ENCODE data around the gene DOCK4.

DOCK4 gene

DNA sequence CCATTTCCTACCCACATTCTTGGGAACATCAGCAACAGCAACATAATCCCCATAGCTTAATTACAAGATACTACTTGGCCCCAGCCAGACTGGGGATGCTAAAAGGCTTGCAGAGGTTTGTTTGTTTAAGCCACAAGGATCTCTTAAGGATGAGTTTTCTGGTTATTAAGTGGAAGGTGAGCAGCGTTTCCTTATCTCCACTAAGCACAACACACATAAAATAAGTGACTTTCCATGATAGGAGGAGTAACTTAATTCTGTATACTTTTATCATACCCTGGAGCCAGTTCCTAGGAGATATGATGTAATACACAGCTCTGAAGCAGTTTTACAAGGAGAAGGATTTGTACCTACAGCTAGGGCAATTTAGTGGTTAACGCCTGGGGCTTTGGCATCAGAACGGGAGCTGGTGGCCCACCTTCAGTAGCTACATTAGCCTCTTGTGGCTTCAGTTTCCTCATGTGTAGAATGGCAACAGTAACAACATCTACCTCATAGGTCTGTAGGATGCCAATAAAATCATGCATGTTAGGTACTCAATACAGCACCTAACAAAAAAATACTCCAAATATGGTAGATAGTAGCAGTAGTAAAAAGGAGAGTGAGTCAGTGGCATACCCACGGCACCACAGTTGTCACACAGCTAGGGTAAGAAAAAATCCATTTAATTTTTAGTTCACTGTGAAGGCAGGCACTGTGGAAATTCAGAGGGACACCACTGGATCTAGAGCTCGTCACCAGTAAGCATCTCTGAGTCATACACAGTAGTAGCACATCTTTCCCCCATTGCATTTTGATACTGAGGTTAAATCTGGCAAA, 55.2 kb downstream of the DOCK4 start:
- Histone ChIP-seq H3K36me3 (ENCODE audit: insufficient read depth, low read length) (no peaks in the 10 kb centered on the region), H3K9me3 (ENCODE audit: control insufficient read depth, insufficient read depth, low read length) (no peaks in the 10 kb centered on the region), H3K9ac (ENCODE audit: low read depth, low read length) (no peak overlapping the region), H3K4me1 (ENCODE audit: insufficient read depth, low read length) (peaks cover 5% of the 10 kb centered on the region; the same call in 1 of the 2 replicates)

DNA sequence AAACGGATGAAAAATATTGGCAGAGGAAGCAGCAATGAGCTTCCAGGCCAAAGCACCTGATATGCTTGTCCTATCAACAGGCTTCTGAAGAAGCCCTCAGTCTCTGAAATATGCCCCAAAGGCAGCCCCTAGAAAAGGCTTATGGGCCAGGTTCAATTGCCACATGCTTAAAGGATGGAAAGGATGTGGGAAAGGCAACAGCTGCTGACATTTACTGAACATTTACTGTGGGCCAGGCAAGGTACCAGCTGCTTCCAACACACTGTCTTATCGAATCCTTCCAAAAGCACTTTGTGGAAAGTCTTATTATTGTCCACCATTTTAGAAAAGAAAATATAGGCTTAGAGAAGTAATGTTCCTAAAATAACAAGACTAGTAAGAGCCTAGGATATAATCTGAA, 56.5 kb downstream of the DOCK4 start:
- Histone ChIP-seq H3K9ac (ENCODE audit: low read depth, low read length) (no peak overlapping the region), H3K4me1 (ENCODE audit: insufficient read depth, low read length) (peaks cover 2% of the 10 kb centered on the region; the same call in 1 of the 2 replicates), H3K9me3 (ENCODE audit: control insufficient read depth, insufficient read depth, low read length) (no peaks in the 10 kb centered on the region), H3K36me3 (ENCODE audit: insufficient read depth, low read length) (no peaks in the 10 kb centered on the region)

DNA sequence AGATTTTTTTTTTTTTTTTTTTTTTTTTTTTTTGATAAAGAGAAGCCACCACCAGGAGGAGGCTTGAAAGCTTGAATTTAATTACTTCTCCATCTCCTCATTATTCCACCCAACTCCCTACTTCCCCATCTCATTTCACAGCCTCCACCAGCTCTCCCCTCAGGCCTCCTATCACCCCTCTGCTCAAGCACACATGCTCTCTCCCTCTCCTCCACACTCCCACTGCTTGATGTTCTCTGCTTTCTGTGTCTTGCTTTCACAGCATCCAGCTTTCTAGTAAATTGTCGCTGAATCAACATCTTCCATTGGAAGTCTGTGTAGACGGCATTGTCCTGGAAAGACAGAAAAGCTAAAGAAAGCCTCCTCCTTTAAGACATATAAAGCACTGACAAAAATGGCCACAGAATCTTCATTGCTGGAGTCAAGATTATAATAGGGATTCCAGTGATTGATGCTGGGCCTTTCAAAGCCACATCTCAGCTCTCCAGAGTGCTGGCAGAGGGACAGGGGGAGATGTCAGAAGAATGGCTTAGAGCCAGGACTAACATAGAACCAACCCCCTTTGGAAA, 58.3 kb downstream of the DOCK4 start:
- Histone ChIP-seq H3K36me3 (ENCODE audit: insufficient read depth, low read length) (no peaks in the 10 kb centered on the region), H3K9me3 (ENCODE audit: control insufficient read depth, insufficient read depth, low read length) (no peaks in the 10 kb centered on the region), H3K9ac (ENCODE audit: low read depth, low read length) (no peak overlapping the region), H3K4me1 (ENCODE audit: insufficient read depth, low read length) (no peaks in the 10 kb centered on the region; the same call in 1 of the 2 replicates)

DNA sequence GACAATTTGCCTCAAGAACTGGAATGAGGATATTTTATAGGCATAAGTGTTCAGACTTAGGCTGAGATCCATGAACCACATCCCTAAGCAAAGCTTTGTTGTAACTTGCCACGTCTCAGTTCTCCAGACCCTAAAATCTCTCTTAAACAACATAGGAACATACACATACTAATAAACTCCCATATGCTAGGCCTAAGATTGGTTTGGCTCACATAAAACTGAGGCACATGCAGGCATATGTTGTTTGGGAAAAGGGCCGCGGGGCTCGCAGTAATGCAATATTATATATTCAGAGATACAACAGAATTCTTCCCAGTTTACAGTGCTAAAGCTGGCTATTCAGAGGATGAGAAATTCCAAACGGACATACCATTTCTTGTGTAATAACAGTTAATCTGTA, 61.0 kb downstream of the DOCK4 start:
- no peaks in the 10 kb centered on the region for H3K9me3 ChIP-seq (ENCODE audit: control insufficient read depth, insufficient read depth, low read length)
- no peaks in the 10 kb centered on the region for H3K36me3 ChIP-seq (ENCODE audit: insufficient read depth, low read length)
- H3K4me1 ChIP-seq (ENCODE audit: insufficient read depth, low read length), result no peaks in the 10 kb centered on the region; the same call in 1 of the 2 replicates
- H3K9ac ChIP-seq (ENCODE audit: low read depth, low read length), result no peak overlapping the region

DNA sequence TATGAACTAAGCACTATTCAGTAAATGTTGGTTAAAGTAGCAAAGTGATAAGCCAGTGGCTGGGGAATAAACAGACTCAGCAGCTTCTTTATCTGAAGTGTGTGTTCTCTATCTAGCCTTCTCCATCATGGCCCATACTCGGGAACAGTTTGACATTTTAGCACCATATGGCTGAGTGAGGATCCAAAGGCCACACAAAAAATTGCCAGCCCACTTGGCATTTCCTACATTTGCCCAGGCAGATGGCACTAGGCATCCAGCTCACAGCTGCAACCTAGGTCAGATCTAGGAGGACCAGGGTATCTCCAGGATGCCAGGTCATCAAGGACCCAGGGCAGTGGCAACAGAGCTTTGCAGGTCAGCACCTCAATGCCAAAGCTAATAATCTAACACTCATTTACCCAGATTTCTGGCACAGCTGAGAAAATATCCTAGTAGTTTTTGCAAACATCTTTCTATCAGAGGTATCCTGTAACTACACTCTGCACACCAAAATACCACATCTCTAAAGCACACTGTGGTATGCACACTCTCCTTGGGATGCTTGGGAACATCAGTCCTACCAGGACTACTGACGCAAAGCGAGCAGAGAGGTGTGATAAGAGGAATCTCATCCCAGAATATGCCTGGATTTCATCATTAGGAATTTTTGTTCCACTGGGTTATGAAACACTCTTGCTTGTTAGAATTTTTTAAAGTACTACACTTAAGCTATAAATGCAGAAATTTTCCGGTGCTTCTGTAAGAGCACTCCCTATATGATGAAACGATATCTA, 61.7 kb downstream of the DOCK4 start:
- no peaks in the 10 kb centered on the region; the same call in 1 of the 2 replicates for H3K4me1 ChIP-seq (ENCODE audit: insufficient read depth, low read length)
- no peaks in the 10 kb centered on the region for H3K9me3 ChIP-seq (ENCODE audit: control insufficient read depth, insufficient read depth, low read length)
- H3K9ac ChIP-seq (ENCODE audit: low read depth, low read length), result no peak overlapping the region

DNA sequence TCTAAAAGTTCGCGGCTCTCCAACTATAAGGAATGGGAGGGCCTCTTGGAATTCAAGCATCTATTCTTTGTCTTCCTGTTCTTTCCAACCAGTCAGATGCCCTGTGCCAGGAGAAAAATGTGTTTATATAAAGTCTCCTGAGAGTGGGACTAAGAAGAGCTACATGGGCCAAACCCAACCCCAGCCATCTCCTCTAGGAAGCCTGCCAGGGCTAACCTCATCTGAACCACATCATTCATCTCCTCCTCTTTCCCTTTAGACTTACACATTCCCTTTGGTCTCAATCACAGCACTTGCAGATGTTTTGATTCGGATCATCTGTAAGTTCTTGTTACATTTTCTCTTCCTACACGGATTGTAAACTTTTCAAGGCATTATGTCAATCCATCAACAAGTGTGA, 62.6 kb downstream of the DOCK4 start:
- Histone ChIP-seq H3K9ac (ENCODE audit: low read depth, low read length) (no peak overlapping the region), H3K4me1 (ENCODE audit: insufficient read depth, low read length) (no peaks in the 10 kb centered on the region; the same call in 1 of the 2 replicates), H3K36me3 (ENCODE audit: insufficient read depth, low read length) (no peaks in the 10 kb centered on the region), H3K9me3 (ENCODE audit: control insufficient read depth, insufficient read depth, low read length) (no peaks in the 10 kb centered on the region)

More for the DNA sequence above, 61.7 kb downstream of the DOCK4 start:
- no peaks in the 10 kb centered on the region for H3K36me3 ChIP-seq (ENCODE audit: insufficient read depth, low read length)

DNA sequence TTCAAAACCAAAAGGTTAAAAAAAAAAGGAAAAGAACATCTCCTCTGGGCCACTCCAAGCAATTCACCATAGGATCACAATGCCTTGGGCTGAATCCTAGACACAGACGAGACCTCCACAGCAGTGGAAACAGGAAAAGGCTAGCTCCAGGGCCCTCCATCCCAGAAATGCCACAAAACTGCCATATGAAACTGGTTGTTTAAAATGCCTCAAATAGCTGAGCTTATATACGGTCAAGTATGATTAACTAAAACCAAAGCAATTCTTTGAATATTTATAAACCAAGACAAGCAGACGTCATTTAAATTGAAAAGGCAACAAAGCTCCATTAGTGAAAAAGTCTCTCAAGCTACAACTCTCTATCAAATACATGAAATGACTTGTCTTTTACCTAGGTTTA, 63.1 kb downstream of the DOCK4 start:
- no peak overlapping the region for H3K9ac ChIP-seq (ENCODE audit: low read depth, low read length)
- H3K36me3 ChIP-seq (ENCODE audit: insufficient read depth, low read length), result no peaks in the 10 kb centered on the region
- no peaks in the 10 kb centered on the region for H3K9me3 ChIP-seq (ENCODE audit: control insufficient read depth, insufficient read depth, low read length)
- no peaks in the 10 kb centered on the region; the same call in 1 of the 2 replicates for H3K4me1 ChIP-seq (ENCODE audit: insufficient read depth, low read length)

DNA sequence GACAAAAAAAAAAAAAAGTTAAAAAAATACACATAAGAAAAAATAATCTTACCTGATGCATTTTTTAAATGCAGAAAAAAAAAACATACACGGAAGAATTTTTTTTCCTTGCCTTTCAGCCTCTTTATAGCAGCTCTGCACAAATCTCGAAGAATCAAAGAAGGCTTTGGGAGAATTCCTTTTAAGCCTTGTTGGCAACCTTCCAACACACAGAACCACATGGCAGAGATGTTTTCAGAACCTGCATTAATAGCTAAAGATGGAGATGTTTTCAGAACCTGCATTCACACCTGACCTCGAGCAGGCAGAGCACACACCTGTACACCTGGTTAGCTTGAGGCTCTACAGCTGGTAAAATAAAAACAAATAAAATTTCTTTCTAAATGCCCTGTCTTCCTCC, 65.6 kb downstream of the DOCK4 start:
- H3K9me3 ChIP-seq (ENCODE audit: control insufficient read depth, insufficient read depth, low read length), result no peaks in the 10 kb centered on the region
- no peak overlapping the region for H3K9ac ChIP-seq (ENCODE audit: low read depth, low read length)
- no peaks in the 10 kb centered on the region for H3K36me3 ChIP-seq (ENCODE audit: insufficient read depth, low read length)
- H3K4me1 ChIP-seq (ENCODE audit: insufficient read depth, low read length), result peaks cover 14% of the 10 kb centered on the region; the same call in 1 of the 2 replicates

DNA sequence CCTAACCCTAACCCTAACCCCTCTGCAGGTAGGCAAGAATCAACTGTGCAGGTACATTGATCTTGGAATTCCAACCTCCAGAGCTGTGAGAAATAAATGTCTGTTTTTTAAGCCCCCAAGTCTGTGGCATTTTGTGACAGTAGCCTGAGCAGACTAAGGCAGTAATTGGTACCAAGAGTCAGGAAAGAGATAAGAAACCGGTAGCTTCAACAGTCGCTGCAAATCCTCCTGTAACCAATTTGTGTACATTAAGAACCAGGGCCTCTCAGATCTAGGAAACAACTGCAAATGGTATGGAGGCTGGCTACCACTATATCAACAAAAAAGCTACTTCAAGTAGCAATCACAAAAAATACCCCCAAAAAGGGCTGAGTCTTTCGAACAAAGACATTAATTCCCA, 67.3 kb downstream of the DOCK4 start:
- no peaks in the 10 kb centered on the region for H3K9me3 ChIP-seq (ENCODE audit: control insufficient read depth, insufficient read depth, low read length)
- no peaks in the 10 kb centered on the region for H3K36me3 ChIP-seq (ENCODE audit: insufficient read depth, low read length)
- H3K4me1 ChIP-seq (ENCODE audit: insufficient read depth, low read length), result peaks cover 14% of the 10 kb centered on the region; the same call in 1 of the 2 replicates
- no peak overlapping the region for H3K9ac ChIP-seq (ENCODE audit: low read depth, low read length)

DNA sequence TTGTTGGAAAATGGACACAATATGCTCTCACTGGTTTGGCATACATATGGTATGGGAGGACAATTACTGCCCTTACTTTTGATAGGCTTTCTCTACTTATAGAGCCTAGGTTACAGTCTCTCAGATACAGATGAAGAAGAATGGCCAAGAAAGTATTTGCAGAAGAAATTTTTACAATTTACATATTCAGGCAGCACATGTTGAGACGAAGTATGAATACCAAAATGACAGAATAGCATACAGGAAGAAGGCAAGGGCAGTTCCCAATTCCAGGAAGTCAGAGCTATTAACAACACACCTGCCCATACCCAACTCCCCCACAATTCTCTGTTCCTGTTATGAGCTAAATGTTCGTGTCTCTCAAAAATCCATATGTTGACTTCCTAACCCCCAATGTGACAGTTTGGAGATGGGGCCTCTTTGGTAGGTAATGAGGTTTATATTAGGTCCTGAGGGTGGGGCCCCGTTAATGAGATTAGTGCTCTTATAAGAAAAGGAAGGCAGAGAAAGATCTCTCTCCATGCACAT, 67.8 kb downstream of the DOCK4 start:
- Histone ChIP-seq H3K4me1 (ENCODE audit: insufficient read depth, low read length) (peaks cover 14% of the 10 kb centered on the region; the same call in 1 of the 2 replicates), H3K9me3 (ENCODE audit: control insufficient read depth, insufficient read depth, low read length) (no peaks in the 10 kb centered on the region)

DNA sequence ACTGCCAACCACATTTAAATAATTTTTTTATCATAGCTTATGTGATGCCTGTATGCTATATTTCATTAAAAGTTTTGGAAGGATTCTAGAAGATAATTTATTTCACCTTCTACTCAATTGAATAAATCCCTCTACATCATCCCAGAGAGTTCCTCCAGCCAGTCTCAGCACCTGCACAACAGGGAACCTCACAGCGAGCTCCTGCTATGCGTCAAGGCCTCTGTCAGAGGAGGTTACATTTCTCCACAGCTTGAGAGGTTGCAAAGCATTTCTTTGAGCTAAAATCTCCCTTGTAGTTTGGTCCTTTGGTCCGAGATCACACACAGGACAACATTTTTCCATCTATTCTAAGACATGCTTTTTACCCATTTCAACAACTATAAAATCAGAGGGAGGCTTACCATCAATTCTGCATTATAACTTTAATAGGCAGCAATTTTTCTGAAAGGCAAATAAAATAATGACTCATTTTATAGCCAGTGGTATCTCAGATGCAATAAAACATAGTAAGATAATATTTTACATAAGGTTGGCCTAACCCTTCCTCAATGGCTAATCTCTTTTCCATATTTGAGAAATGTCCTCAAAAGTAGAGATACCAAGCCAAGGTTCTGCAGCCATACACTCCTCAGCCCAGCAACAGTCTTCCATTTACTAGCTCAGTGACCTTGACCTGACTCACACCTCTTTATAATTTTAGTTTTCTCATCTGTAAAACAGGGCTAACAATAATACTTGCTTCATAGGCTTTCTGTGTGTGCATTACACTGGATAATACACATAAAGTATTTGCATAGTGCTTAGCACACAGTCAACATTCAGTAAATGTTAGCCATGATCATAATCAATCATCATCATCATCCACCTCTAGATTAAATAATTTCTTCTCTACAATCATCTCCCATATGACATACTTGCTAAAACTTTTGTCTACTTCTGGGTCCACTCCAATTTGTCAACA, 68.8 kb downstream of the DOCK4 start:
- no peak overlapping the region for H3K9ac ChIP-seq (ENCODE audit: low read depth, low read length)
- no peaks in the 10 kb centered on the region for H3K9me3 ChIP-seq (ENCODE audit: control insufficient read depth, insufficient read depth, low read length)
- H3K4me1 ChIP-seq (ENCODE audit: insufficient read depth, low read length), result peaks cover 20% of the 10 kb centered on the region
- H3K36me3 ChIP-seq (ENCODE audit: insufficient read depth, low read length), result no peaks in the 10 kb centered on the region

More for the DNA sequence above, 67.8 kb downstream of the DOCK4 start:
- Histone ChIP-seq H3K36me3 (ENCODE audit: insufficient read depth, low read length) (no peaks in the 10 kb centered on the region), H3K9ac (ENCODE audit: low read depth, low read length) (no peak overlapping the region)

DNA sequence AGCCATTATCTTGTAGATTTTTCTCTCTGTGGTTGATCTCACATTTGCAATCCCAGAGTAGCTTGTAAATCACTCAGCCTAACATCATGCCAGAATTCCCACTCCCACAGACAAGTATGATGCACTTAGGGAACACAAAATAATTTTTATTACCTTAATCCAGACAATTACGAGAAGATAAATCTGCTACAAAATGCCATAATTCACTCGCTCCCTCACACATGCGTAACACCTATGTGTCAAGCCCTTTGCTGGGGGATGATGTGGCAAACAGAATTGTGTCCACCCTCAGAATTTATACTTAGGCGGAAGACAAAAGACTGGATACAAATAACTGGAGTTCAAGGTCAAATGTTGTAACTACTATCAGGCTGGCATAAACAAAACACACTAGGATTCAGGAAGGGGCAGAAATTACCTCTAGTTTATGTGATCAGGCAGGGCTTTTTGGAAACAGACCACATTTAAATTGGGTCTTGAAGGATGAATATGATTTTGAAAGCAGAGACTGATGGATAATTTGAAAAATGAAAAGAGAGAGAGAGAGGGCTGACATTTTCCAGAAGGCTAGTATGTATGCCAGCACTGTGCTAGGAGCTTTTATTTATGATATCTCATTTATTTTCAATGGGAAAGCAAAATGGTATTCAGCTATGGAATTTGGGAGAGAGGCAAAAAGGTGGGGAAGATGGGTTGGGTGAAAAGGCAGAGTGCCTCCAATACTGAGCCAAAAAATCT, 69.8 kb downstream of the DOCK4 start:
- Histone ChIP-seq H3K9me3 (ENCODE audit: control insufficient read depth, insufficient read depth, low read length) (no peaks in the 10 kb centered on the region), H3K4me1 (ENCODE audit: insufficient read depth, low read length) (peaks cover 26% of the 10 kb centered on the region), H3K9ac (ENCODE audit: low read depth, low read length) (no peak overlapping the region), H3K36me3 (ENCODE audit: insufficient read depth, low read length) (no peaks in the 10 kb centered on the region)

DNA sequence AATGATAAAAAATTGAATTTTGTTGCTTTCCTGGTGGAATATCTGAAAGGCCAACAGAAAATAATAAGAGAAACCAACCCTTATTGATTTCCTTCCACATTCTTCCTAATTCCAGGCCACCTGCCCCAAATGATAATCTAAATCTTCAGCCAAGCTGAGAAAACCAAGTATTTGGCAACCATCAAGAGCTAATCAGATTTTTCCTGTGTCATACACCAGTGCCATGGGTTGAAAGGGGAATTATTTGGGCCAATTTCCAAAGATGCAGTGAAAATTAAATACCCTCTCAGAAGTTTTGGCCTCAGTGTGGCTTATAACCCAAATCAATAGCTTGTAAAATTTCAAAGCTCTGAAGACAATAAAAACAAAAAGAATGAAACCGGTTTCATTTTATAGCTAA, 70.4 kb downstream of the DOCK4 start:
- no peak overlapping the region for H3K9ac ChIP-seq (ENCODE audit: low read depth, low read length)
- H3K4me1 ChIP-seq (ENCODE audit: insufficient read depth, low read length), result peaks cover 26% of the 10 kb centered on the region
- H3K36me3 ChIP-seq (ENCODE audit: insufficient read depth, low read length), result no peaks in the 10 kb centered on the region
- H3K9me3 ChIP-seq (ENCODE audit: control insufficient read depth, insufficient read depth, low read length), result no peaks in the 10 kb centered on the region

Data from ES-I3 (cell line).